C4-2B (cell line): ENCODE data around the gene ATP2C1.

Experiments
- H3K27ac ChIP-seq: fragments of 450-650 bp; 2 replicates; pipeline ENCODE4 v1.5.1; 2017
- ZFX ChIP-seq: fragments of 450-650 bp; IDR thresholded peaks from 2 replicates; pipeline ENCODE4 v1.6.1; 2017
- TF ChIP-seq, protein P1 (sequence below): fragments of 450-650 bp; conservative IDR thresholded peaks from 2 replicates; pipeline ENCODE4 v1.5.1; 2017; ENCODE audit warnings: mild to moderate bottlenecking

The ATP2C1 gene

GRCh38 chr3:130900959-130901358 lies 7.1 kb downstream of the ATP2C1 start:
- H3K27ac ChIP-seq = no peak overlapping the region

DNA sequence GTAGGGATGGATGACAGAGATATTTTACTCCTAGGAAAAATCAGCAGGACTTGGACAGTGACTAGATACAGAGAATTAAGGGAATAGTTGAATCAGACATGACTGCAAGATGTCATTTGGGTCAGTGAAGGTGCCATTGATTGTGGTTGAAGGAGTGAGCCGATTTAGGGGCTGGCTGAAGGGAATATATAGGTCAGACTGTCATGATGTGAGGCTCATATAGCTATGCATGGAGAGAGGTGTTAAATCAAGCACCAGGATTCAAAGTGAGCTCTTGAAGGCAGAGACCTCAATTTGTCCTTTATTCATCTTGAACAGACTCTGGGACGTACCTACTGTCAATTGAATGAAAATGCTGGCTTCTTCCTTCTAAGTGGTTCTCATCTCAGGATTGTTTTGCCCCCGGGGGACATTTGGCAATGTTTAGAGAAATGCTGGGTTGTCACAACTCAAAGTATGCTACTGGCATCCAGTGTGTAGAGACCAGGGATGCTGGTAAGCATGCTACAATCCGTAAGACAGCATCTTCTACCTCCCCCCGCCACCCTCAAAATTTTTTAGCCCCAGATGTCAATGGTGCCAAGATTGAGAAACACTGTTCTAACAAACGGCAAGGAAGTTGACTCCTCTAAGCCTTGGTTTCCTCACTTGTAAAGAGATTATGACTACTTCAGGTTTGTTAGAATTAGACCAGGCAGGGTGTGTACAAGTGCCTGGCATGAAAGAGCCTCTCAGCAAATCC lies 7.8 kb downstream of the ATP2C1 start:
- H3K27ac ChIP-seq = no peak overlapping the region
- TF ChIP-seq, protein P1, sequence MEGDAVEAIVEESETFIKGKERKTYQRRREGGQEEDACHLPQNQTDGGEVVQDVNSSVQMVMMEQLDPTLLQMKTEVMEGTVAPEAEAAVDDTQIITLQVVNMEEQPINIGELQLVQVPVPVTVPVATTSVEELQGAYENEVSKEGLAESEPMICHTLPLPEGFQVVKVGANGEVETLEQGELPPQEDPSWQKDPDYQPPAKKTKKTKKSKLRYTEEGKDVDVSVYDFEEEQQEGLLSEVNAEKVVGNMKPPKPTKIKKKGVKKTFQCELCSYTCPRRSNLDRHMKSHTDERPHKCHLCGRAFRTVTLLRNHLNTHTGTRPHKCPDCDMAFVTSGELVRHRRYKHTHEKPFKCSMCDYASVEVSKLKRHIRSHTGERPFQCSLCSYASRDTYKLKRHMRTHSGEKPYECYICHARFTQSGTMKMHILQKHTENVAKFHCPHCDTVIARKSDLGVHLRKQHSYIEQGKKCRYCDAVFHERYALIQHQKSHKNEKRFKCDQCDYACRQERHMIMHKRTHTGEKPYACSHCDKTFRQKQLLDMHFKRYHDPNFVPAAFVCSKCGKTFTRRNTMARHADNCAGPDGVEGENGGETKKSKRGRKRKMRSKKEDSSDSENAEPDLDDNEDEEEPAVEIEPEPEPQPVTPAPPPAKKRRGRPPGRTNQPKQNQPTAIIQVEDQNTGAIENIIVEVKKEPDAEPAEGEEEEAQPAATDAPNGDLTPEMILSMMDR = no peak
- TF ChIP-seq ZFX = no peak

More at GRCh38 chr3:130900959-130901358, 7.1 kb downstream of the ATP2C1 start:
- no peak for TF ChIP-seq ZFX
- TF ChIP-seq, protein P1 = no peak

DNA sequence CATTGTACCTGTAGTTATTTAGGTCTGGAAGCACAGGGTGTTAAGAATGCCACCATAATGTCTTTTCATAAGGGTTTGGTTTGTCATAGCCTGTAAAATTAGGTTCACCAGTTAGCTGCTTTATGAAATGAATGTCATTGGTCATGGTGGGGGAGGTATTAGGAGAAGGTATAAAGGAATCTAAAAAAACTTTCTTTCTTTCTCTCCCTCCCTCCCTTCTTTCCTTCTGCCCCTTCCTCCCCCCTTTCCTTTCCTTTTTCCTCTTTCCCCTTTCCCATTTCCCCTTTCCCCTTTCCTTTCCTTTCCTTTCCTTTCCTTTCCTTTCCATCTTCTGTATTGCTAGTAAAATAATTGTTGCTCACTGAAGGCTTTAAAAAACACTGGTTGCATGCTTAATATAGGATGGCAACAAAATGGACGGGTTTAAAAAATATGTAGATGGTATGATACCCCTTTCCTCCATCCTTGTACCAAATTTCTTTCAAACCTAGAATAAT lies 9.6 kb downstream of the ATP2C1 start:
- TF ChIP-seq, protein P1 = no peak
- TF ChIP-seq ZFX = no peak
- no peak overlapping the region for H3K27ac ChIP-seq

DNA sequence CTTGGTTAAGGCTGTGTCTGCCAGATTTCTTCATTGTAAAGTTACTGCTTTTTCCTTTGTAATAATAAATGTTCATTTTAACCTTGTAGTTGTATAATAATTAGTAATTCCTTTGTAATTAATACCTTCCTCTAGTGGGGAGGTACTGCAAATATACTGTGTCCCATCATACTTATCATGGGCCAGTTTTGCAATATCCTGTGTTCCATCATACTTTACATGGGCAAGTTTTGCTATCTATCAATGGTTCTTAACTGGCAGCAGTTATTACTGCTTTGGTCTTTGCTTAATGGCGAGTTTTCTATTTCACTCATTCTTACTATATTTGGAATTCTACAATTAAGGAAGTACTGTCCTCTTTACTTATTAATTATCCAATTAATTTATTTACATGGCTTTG lies 10.6 kb downstream of the ATP2C1 start:
- no peak overlapping the region for H3K27ac ChIP-seq
- TF ChIP-seq ZFX = no peak
- TF ChIP-seq, protein P1 = no peak

GRCh38 chr3:130905551-130905950 lies 11.7 kb downstream of the ATP2C1 start:
- TF ChIP-seq, protein P1 = no peak
- TF ChIP-seq ZFX = no peak
- no peak overlapping the region for H3K27ac ChIP-seq

DNA sequence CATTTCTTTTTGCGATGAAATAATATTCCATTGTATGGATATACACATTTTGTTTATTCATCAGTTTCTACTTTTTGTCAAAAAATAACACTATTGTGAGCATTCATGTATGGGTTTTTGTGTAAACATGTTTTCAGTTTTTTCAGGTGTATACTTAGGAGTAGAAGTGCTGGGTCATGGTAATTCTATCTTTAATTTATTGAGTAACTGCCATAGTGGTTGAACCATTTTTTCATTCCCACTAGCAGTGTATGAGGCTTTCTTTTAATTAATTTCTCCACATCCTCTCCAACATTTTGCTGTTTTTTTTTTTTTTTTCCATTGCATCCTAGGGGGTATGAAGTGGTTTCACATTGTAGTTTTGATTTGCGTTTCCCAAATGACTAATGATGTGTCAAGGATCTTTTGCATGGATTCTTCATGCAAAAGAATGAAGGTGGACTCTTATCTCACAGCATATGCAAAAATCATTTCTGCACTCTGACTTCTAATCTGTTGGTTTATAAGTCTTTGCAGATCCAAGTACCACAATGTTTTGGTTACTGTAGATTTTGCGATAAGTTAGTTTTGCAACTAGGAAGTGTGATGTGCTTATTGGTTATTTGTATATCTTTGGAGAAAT lies 12.6 kb downstream of the ATP2C1 start:
- no peak overlapping the region for H3K27ac ChIP-seq
- no peak for TF ChIP-seq ZFX
- TF ChIP-seq, protein P1 = no peak

- no peak overlapping the region for H3K27ac ChIP-seq
- TF ChIP-seq, protein P1 = no peak
- no peak for TF ChIP-seq ZFX
Observed at GRCh38 chr3:130907500-130907899, 13.6 kb downstream of the ATP2C1 start.
